Dermis microvascular lymphatic vessel endothelial cell (primary cell): ENCODE results near the gene CFAP97. TPM values are rescaled to one million over a fixed set of nuclear protein-coding genes. Genes with fewer than 3 reads are reported as not detected.
"Not testable (repeated sequence)": the region's sequence is repeated elsewhere in the genome, so short reads cannot be mapped to it uniquely, and the experiment has no call there.

ENCODE experiments used
- DNase-seq, 2 donors: peaks; one replicate each; pipeline versions ENCODE4 v3.0.0 to v3.0.0-alpha.2; 2010; ENCODE audit warnings: low read depth in 2 of 2
- total RNA-seq: library from RNA; depleted of rRNA; stranded (reverse); fragments of >200 nt; gene quantifications from 2 replicates; pipeline ENCODE4 v1.2.1, GENCODE V29; 2014

Gene CFAP97
- total RNA-seq, 1 donor from 2014 or later, result 21.4 TPM

GRCh38 chr4:185201977-185202962 lies 1.5 kb downstream of the CFAP97 start:
- DNase-seq, result peak; percentile 66 to 78

GRCh38 chr4:185198189-185198588 lies 5.6 kb downstream of the CFAP97 start:
- DNase-seq, result not testable (repeated sequence)

GRCh38 chr4:185196437-185196836 lies 7.4 kb downstream of the CFAP97 start:
- no peak for DNase-seq

GRCh38 chr4:185194924-185195888 lies 8.6 kb downstream of the CFAP97 start:
- no peak for DNase-seq

- DNase-seq, result no peak
These were observed 11.7 kb downstream of the CFAP97 start for GRCh38 chr4:185192059-185192458.

- no peak for DNase-seq
These were observed 13.4 kb downstream of the CFAP97 start for GRCh38 chr4:185190306-185190856.

GRCh38 chr4:185189606-185190305 lies 14.0 kb downstream of the CFAP97 start:
- DNase-seq, result no peak

GRCh38 chr4:185186769-185187168 lies 17.0 kb downstream of the CFAP97 start:
- no peak for DNase-seq

- DNase-seq, result peak; percentile 86 to 94
These were observed 20.0 kb downstream of the CFAP97 start for GRCh38 chr4:185183622-185184281.

- DNase-seq, result no peak
These were observed 21.6 kb downstream of the CFAP97 start for GRCh38 chr4:185182239-185182638.

GRCh38 chr4:185179488-185179887 lies 24.3 kb downstream of the CFAP97 start:
- no peak for DNase-seq

- no peak for DNase-seq
These were observed 32.3 kb downstream of the CFAP97 start for GRCh38 chr4:185171373-185172071.

- DNase-seq, result no peak
These were observed 36.6 kb downstream of the CFAP97 start for GRCh38 chr4:185167234-185167633.

- DNase-seq, result no peak
These were observed 38.2 kb downstream of the CFAP97 start for GRCh38 chr4:185165605-185166063.

GRCh38 chr4:185151296-185151695 lies 52.5 kb downstream of the CFAP97 start:
- no peak for DNase-seq

- DNase-seq, result no peak
These were observed 54.4 kb downstream of the CFAP97 start for GRCh38 chr4:185149392-185149791.

GRCh38 chr4:185145572-185145971 lies 58.2 kb downstream of the CFAP97 start:
- no peak for DNase-seq

- DNase-seq, result no peak
These were observed 59.1 kb downstream of the CFAP97 start for GRCh38 chr4:185144601-185145240.

- peak in 1 of 2 donors; percentile 34 for DNase-seq
These were observed 60.2 kb downstream of the CFAP97 start for GRCh38 chr4:185143601-185143969.
